HG03280 (cell line): ENCODE data around the gene GID8.
A peak's percentile ranks its signal among the peaks of the same experiment; 100 is the strongest.

ENCODE experiments used
- ATAC-seq: cut with Tn5 transposase; IDR thresholded peaks from one replicate; pipeline ENCODE4 v1.9.1; 2021; ENCODE audit warnings: mild to moderate bottlenecking, moderate library complexity; ENCODE audit not compliant: unreplicated experiment

The GID8 gene

GRCh38 chr20:62968378-62969178 is 30.6 kb downstream of the GID8 start:
- no peak for ATAC-seq

- no peak for ATAC-seq
Observed at GRCh38 chr20:62969179-62969760, 31.3 kb downstream of the GID8 start.

- ATAC-seq = no peak
Observed at GRCh38 chr20:62969939-62970306, 32.0 kb downstream of the GID8 start.

- ATAC-seq = no peak
Observed at GRCh38 chr20:62970307-62971210, 32.6 kb downstream of the GID8 start.

- ATAC-seq = no peak
Observed at GRCh38 chr20:62971211-62971949, 33.4 kb downstream of the GID8 start.

- peak; percentile 67 for ATAC-seq
Observed at GRCh38 chr20:62971950-62972844, 34.2 kb downstream of the GID8 start.

- ATAC-seq = no peak
Observed at GRCh38 chr20:62972845-62973745, 35.1 kb downstream of the GID8 start.

GRCh38 chr20:62975251-62975760 is 37.4 kb downstream of the GID8 start:
- ATAC-seq = no peak

GRCh38 chr20:62975812-62976508 is 38.0 kb downstream of the GID8 start:
- no peak for ATAC-seq

- ATAC-seq = no peak
Observed at GRCh38 chr20:62976886-62977285, 38.9 kb downstream of the GID8 start.

- peak; percentile 58 for ATAC-seq
Observed at GRCh38 chr20:62977613-62978560, 39.9 kb downstream of the GID8 start.

GRCh38 chr20:62978561-62978943 is 40.6 kb downstream of the GID8 start:
- ATAC-seq = no peak

- no peak for ATAC-seq
Observed at GRCh38 chr20:62979310-62979709, 41.4 kb downstream of the GID8 start.

GRCh38 chr20:62979876-62980373 is 42.0 kb downstream of the GID8 start:
- no peak for ATAC-seq

GRCh38 chr20:62980380-62980960 is 42.5 kb downstream of the GID8 start:
- ATAC-seq = no peak

- no peak for ATAC-seq
Observed at GRCh38 chr20:62980970-62981369, 43.0 kb downstream of the GID8 start.
